Right renal pelvis (tissue), 4 donors: ENCODE results near the gene CD40. TPM values are rescaled to one million over a fixed set of nuclear protein-coding genes. Genes with fewer than 3 reads are reported as not detected.
A peak's percentile ranks its signal among the peaks of the same experiment; 100 is the strongest.

Experiments used
- DNase-seq, 4 donors: peaks; one replicate each; pipeline ENCODE4 v3.0.0-alpha.2; 2013; ENCODE audit warnings: low read depth in 4 of 4, low spot score in 3 of 4, missing footprints in 1 of 4
- polyA plus RNA-seq, 4 donors: library from polyadenylated mRNA; unstranded; fragments of 120-200 nt; gene quantifications; one replicate each; pipeline ENCODE4 v1.2.1, GENCODE V29; 2013; ENCODE audit not compliant: insufficient read length in 4 of 4

CD40 gene
- polyA plus RNA-seq, result 1 to 10 TPM; 4.5 to 6.9 (median 5.9) TPM

DNA sequence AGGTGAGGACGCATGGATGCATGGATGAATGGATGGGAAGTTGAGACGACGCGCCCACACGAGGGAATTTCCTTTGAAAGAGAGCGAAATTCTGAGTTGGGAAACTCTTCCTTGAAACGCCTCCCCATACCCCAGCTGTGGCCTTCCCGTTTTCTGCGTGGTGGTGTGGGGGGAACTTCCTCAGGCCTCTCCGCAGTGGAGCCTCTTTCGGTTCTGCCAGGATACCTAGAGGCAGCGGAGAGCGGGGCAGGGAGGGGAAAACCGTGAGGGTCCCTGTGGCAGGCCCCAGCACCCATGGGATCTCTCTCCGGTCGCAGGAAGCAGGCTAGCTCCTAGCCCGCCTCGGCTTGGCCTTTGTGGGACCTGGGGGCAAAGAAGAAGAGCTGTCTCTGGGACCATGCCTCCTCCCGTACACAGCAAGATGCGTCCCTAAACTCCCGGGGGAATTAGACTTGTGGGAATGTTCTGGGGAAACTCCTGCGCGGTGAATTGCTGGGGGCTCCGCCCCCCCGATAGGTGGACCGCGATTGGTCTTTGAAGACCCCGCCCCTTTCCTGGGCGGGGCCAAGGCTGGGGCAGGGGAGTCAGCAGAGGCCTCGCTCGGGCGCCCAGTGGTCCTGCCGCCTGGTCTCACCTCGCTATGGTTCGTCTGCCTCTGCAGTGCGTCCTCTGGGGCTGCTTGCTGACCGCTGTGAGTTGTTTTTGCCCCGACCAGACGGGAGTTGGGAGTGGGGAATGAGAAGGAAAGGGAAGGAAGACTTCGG lies at the start of gene CD40:
Gene CD40, plus strand, starts transcription at position 611 of the 764 bp plus-strand sequence. Its CDS starts 30 bp downstream, at position 641.
- peak in 2 of 4 donors; percentile 12 to 18 for DNase-seq

DNA sequence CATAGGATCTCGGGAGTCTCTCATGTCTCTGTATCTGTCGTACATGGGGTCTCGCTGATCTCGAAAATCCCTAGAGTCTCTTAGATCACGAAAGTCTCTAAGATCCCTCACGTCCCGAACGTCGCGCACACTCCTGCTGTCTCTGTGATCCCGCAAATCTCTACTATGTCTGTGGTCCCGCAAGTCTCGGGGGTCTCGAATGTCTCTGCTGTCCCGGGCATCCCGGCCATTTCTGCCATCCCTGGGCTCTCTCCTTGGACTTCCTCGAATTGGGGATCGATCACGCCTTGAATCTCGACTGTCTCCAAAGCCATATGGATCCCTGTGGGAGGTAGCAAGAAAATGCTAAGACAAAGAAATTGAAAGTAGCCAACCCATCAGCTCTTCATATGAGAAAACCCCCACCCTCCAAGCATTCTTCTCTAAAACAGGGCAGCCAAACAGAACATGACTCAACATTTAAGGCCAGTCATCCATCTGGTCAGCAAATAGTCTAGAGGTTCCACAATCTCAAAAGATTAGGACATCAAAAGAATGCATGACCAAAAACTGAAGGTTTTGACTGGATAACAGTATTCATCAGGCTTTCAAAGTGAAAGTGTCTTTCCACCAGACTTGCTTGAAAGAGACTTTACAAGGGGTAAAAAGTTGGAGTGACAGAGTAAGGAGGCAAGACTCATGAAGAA lies 47.8 kb upstream of the CD40 start:
- no peak for DNase-seq

GRCh38 chr20:46071573-46071972 lies 46.5 kb upstream of the CD40 start:
- no peak for DNase-seq

DNA sequence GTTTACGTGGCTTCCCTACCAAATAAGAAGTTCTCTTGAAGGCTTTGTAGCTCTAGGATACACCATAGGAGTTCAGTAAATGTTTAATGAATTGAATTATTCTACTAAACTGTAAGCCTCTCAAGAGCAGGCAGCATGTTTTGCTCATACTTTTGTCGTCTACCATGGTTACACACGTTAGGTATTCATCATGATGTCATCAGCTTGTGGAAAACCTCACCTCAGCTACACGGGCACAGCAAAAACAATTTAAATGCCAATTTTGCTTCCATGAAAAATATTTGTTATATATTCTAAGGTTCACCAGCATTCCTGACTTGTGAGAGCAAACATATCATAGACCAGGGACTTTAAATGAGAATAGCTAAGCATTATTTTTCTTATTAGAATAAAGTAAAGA lies 45.1 kb upstream of the CD40 start:
- no peak for DNase-seq

- no peak for DNase-seq
Measured at GRCh38 chr20:46073443-46073842, 44.7 kb upstream of the CD40 start.

- DNase-seq, result no peak
Measured at GRCh38 chr20:46074006-46074405, 44.1 kb upstream of the CD40 start.

- no peak for DNase-seq
Measured at GRCh38 chr20:46076806-46077205, 41.3 kb upstream of the CD40 start.

- DNase-seq, result no peak
Measured at GRCh38 chr20:46077642-46078305, 40.3 kb upstream of the CD40 start.

DNA sequence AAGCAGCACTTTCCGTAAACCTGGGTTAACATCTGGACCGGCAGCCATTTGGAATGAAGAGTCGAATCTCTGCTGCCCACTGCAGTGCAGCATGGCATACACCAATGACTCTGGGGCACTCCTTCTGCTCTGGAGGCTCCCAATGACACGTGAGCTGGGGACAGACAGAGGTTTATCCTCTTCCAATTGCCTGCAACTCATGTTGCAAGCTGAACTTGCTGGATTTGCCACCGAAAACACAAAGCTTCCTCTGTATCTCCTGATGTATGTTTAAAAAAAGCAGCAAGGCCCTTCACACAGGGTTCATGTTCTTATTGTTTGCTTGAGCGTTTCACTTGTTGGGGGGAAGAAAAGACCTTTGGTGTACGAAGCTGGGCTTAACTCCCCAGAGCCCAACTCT lies 39.2 kb upstream of the CD40 start:
- no peak for DNase-seq

GRCh38 chr20:46081074-46081473 lies 37.0 kb upstream of the CD40 start:
- DNase-seq, result no peak

DNA sequence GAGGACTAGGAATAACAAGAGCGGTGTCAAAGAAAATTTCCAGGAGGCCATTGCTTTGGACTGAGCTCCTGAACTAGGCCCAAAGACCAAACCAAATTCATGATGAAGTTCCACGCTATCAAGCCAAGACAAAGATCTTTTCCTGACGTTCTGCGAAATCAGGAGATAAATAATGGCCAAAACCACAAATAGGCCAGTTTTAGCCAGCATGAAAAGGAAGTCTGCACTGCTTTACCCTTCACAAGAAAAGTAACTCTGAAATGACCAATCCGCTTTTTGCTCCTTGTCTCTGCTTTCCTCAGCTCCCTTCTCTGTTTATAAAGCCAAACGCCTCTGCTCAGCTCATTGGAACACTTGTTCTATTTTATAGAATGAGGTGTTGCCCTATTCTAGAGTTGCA lies 35.0 kb upstream of the CD40 start:
- DNase-seq, result no peak

DNA sequence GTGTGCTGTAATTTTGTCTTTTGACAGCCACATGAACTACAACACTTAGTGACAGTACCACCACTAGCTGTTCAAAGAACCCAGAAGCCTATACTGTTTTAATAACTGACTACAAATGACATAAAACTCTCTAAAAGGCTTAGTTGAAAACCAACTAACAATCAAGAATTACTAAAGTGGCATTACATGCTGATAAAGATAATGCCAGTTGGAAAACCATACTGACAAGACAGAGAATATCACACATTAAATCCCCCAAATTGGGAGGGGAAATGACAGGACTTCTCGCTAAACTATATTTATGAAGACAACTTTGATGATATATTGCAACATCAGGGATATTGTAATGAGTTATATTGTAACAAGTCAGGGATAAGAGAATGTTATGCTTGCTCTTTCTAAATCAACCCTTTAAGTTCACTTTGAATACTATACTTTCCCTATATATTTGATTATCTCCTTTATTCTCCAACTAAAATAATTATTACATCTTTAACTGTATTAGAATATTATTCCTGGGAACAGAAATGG lies 34.5 kb upstream of the CD40 start:
- DNase-seq, result no peak

GRCh38 chr20:46084805-46085178 lies 33.3 kb upstream of the CD40 start:
- no peak for DNase-seq

DNA sequence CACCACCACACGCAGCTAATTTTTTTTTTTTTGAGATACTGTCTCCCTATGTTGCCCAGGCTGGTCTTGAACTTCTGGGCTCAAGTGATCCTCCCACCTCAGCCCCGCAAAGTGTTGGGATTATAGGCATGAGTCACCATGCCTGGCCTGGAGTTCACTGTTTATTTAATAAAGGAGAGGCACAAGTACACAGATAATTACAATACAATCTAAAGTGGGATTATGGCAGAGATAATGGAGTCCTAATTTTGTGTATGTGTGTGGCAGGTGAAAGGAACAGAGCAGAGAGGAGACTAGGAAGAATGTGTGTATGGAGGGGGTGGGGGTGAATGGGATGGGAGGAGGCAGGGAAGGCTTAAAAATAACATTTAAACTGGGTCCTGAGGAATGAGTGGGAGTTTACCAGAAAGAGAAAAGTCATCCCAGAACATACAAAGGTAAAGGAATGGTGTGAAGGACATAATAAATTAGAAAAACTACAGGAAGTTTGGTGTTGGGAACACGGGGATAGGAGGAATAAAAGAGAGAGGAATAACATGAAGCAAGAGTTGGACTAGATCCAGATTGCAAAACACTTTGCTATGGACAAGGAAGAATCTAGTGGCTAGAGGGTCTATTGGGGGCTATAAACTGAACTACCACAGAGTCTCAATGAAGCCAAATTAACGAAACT lies 32.8 kb upstream of the CD40 start:
- DNase-seq, result no peak

- DNase-seq, result no peak
Measured at GRCh38 chr20:46087161-46087560, 31.0 kb upstream of the CD40 start.

GRCh38 chr20:46088409-46089166 lies 29.5 kb upstream of the CD40 start:
- no peak for DNase-seq

- DNase-seq, result no peak
Measured at GRCh38 chr20:46089167-46089416, 29.0 kb upstream of the CD40 start.

DNA sequence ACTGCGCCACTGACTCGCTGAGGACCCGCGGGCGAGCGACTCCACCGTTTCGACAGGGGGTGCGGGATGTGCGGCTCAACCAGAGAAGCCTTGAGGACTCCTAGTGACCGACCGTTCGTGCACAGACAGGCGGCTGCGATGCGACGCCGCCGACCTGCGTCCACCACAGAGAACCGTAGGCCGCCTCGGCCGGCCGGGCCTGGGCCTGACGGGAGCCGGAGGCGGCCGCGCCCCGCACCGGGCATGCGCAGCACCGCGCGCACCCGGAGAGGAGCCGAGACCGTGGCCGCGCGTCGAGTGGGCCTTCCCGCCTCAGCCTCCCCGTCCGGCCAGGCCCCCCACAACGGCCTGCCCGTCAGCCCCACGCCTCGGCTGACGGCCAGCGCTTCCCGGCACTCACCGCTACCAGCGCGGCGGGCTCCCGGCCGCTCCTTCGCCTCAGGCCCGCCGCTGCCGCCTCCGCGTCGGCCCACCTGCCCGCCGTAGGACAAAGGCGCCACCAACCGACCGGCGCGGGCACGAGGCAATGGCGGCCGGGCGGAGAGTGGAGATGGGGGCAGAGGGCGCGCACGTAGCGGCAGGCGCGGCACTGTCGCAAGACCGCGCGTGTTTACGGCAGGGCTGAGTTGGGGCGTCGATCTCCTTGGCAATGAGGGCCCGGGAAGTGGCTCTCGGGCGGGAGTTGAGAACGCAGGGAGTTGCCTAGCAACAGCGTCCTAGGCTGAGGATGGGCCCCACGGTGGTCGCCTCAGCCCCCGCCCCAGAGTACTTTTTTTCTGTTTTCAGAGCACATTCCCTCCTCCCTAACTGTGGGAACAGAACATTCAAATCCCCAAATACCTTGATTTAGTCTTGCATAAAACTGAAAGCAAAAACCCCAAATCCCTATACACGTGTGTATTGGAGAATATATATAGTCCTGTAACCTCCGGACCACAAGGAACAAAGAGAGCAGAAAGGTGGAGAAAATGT lies 28.4 kb upstream of the CD40 start, which contains the start of gene NCOA5:
Gene NCOA5, minus strand, starts transcription at position 546 of the 972 bp plus-strand sequence. CDS start 10,538 bp downstream, outside the sequence.
- peak; percentile 83 to 88 (median 86) for DNase-seq
